ENCODE results near the gene RUNX1. TPM values are rescaled to one million over a fixed set of nuclear protein-coding genes. Genes with fewer than 3 reads are reported as not detected.

The RUNX1 gene
- total RNA-seq, 3 donors from 2014 or later = 24.8 to 165 (median 127) TPM

GRCh38 chr21:35063428-35064172 is 14.5 kb upstream of the RUNX1 start:
- no peak for TF ChIP-seq POLR2A (IDR thresholded peaks at IDR 0.05)
- TF ChIP-seq POLR2AphosphoS5 (IDR thresholded peaks at IDR 0.05) = no peak
- TF ChIP-seq CTCF (IDR thresholded peaks at IDR 0.05) = no peak
- H3K4me3 ChIP-seq = no peak overlapping the region
- no peaks in the 10 kb centered on the region for H3K4me1 ChIP-seq
- no peaks in the 10 kb centered on the region for H3K36me3 ChIP-seq
- H3K9me3 ChIP-seq = no peaks in the 10 kb centered on the region
- H3K27me3 ChIP-seq = no peaks in the 10 kb centered on the region
- DNase-seq (ENCODE audit: low spot score in 2 of 2) = no peak
- intact Hi-C loops (cut with DNase I; ENCODE audit: low total_unique reads) = no loop called here
- H3K27ac ChIP-seq = no peak overlapping the region

GRCh38 chr21:35062016-35062415 is 12.9 kb upstream of the RUNX1 start:
- intact Hi-C loops (cut with DNase I; ENCODE audit: low total_unique reads) = no loop called here
- Histone ChIP-seq H3K36me3 (no peaks in the 10 kb centered on the region), H3K27ac (no peak overlapping the region), H3K27me3 (no peaks in the 10 kb centered on the region), H3K9me3 (no peaks in the 10 kb centered on the region), H3K4me3 (no peak overlapping the region), H3K4me1 (no peaks in the 10 kb centered on the region)
- TF ChIP-seq CTCF (IDR thresholded peaks at IDR 0.05) (no peak), POLR2A (IDR thresholded peaks at IDR 0.05) (no peak), POLR2AphosphoS5 (IDR thresholded peaks at IDR 0.05) (no peak)
- DNase-seq (ENCODE audit: low spot score in 2 of 2) = no peak

- Histone ChIP-seq H3K27ac (no peak overlapping the region), H3K36me3 (no peaks in the 10 kb centered on the region), H3K4me1 (no peaks in the 10 kb centered on the region), H3K9me3 (no peaks in the 10 kb centered on the region), H3K27me3 (no peaks in the 10 kb centered on the region), H3K4me3 (no peak overlapping the region)
- TF ChIP-seq CTCF (IDR thresholded peaks at IDR 0.05) (no peak), POLR2A (IDR thresholded peaks at IDR 0.05) (no peak), POLR2AphosphoS5 (IDR thresholded peaks at IDR 0.05) (no peak)
- intact Hi-C loops (cut with DNase I; ENCODE audit: low total_unique reads) = no loop called here
- no peak for DNase-seq (ENCODE audit: low spot score in 2 of 2)
Observed at GRCh38 chr21:35059742-35060141, 10.6 kb upstream of the RUNX1 start.

GRCh38 chr21:35058058-35058457 is 9.0 kb upstream of the RUNX1 start:
- Histone ChIP-seq H3K36me3 (no peaks in the 10 kb centered on the region), H3K4me3 (no peak overlapping the region), H3K9me3 (no peaks in the 10 kb centered on the region), H3K4me1 (no peaks in the 10 kb centered on the region), H3K27ac (no peak overlapping the region), H3K27me3 (no peaks in the 10 kb centered on the region)
- intact Hi-C loops (cut with DNase I; ENCODE audit: low total_unique reads) = no loop called here
- DNase-seq (ENCODE audit: low spot score in 2 of 2) = no peak
- no peak for TF ChIP-seq POLR2A (IDR thresholded peaks at IDR 0.05)
- no peak for TF ChIP-seq POLR2AphosphoS5 (IDR thresholded peaks at IDR 0.05)
- no peak for TF ChIP-seq CTCF (IDR thresholded peaks at IDR 0.05)

- intact Hi-C loops (cut with DNase I; ENCODE audit: low total_unique reads) = no loop called here
- no peak overlapping the region for H3K4me3 ChIP-seq
Observed at GRCh38 chr21:35057428-35057827, 8.3 kb upstream of the RUNX1 start.

More at GRCh38 chr21:35057428-35057827, 8.3 kb upstream of the RUNX1 start:
- Histone ChIP-seq H3K4me1 (no peaks in the 10 kb centered on the region), H3K9me3 (no peaks in the 10 kb centered on the region), H3K27me3 (no peaks in the 10 kb centered on the region), H3K36me3 (no peaks in the 10 kb centered on the region), H3K27ac (no peak overlapping the region)
- no peak for TF ChIP-seq CTCF (IDR thresholded peaks at IDR 0.05)
- no peak for TF ChIP-seq POLR2AphosphoS5 (IDR thresholded peaks at IDR 0.05)
- TF ChIP-seq POLR2A (IDR thresholded peaks at IDR 0.05) = no peak
- no peak for DNase-seq (ENCODE audit: low spot score in 2 of 2)
